Esophagus squamous epithelium (tissue), 4 donors: Measurements from ENCODE around the gene GNPDA1.
"Not testable (repeated sequence)": the region's sequence is repeated elsewhere in the genome, so short reads cannot be mapped to it uniquely, and the experiment has no call there.

Source experiments
- CTCF ChIP-seq, 6 experiments: fragments of 450-650 bp in 4 of 6; fragments of 200-600 bp in 2 of 6; sonication (generic) in 2 of 6; IDR thresholded peaks; one replicate each; pipeline ENCODE4 v1.5.1; 2016 to 2019; ENCODE audit warnings: antibody characterized with exemption in 6 of 6, mild to moderate bottlenecking in 4 of 6, moderate library complexity in 4 of 6
- POLR2A ChIP-seq, 4 donors: fragments of 450-650 bp; IDR thresholded peaks; one replicate each; pipeline ENCODE4 v1.6.1; 2017; ENCODE audit warnings: antibody characterized with exemption in 4 of 4, mild to moderate bottlenecking in 4 of 4, moderate library complexity in 3 of 4

GRCh38 chr5:142052026-142052425 is 39.2 kb upstream of the GNPDA1 start:
- TF ChIP-seq CTCF, POLR2A (IDR thresholded peaks at IDR 0.05): not testable (repeated sequence)
